Cerebellar nuclear complex (tissue), 1 donor: ENCODE data around the gene MEIS2.

ENCODE experiments used
- DNase-seq, 2 experiments: peaks; one replicate each; lab custom pipeline; 2025; lab: John Stamatoyannopoulos, UW

The MEIS2 gene

GRCh38 chr15:37100109-37100965, at the start of gene MEIS2:
TSS of gene MEIS2 (minus strand) at chr15:37100549. CDS start at chr15:37099466, 1,083 bp downstream.
- peak in 1 of 2 experiments; percentile 76 for DNase-seq

- no peak for DNase-seq
These were observed 48.8 kb upstream of the MEIS2 start for GRCh38 chr15:37149146-37149545.

- no peak for DNase-seq
These were observed 48.4 kb upstream of the MEIS2 start for GRCh38 chr15:37148714-37149113.

GRCh38 chr15:37143351-37143750, 43.0 kb upstream of the MEIS2 start:
- DNase-seq: no peak

GRCh38 chr15:37142371-37142770, 42.0 kb upstream of the MEIS2 start:
- DNase-seq: no peak

- DNase-seq: no peak
These were observed 40.2 kb upstream of the MEIS2 start for GRCh38 chr15:37140531-37141058.

DNA sequence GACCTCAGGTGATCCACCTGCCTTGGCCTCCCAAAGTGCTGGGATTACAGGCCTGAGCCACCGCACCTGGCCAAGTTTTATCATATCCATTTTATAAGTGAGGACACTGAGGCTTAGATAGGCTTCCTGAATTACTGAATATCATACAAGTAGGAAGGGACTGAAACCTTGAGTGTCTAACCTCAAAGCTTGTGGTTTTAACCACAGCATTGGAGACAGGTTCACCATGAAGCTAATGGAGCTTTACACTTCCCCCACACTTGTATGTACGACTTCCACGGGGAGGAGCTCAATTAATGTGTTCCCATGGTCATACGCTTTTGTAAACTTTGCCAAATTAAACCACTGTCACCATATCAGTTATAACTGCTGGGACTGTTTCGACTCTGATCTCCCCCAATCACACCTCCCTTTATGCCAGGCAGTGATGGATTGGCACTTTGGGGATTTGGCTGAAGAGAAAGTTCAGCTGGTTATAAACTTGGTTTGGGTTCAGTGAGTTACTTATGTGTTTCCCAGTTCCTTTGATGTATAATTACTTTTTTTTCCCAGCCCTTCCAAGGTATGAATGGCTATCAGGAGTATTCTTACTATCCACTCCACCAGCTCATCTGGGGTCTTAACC, 38.4 kb upstream of the MEIS2 start:
- no peak for DNase-seq

GRCh38 chr15:37137221-37137620, 36.9 kb upstream of the MEIS2 start:
- DNase-seq: no peak

DNA sequence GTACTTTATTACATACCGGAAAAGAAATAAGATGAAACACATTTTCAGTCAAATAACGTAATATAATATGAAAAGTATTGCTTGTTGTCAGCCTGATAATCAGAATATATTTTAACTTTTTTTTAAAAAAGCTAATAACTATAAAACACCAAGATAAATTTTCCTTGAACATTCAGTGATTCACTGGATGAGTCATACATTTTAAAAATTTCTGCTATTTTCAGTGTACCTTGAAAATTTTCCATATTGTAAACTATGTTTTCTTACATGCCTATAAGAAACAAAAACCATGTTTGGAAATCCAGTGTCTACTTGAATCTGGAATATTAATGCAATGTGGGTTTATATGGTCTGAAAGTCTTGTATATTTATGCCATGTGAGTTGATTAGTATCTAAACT, 36.3 kb upstream of the MEIS2 start:
- no peak for DNase-seq

DNA sequence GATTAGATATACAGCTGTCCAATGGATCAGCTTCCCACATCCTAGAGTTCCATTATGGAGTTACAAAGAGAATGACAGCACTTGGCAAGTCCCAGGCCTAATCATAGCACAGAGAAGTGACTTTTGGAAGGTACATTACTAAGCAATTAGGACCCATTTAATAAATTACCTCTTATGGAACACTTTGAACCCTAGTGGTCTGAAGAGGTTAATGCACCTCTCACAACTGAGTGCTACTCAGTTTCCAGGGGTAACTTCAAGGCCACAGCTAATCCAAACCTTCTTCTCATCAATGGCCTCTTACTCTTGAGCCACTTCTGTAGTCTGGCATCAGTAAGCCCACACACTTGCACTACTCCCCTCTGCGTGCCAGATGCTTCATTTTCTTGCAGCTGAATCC, 34.9 kb upstream of the MEIS2 start:
- no peak for DNase-seq

DNA sequence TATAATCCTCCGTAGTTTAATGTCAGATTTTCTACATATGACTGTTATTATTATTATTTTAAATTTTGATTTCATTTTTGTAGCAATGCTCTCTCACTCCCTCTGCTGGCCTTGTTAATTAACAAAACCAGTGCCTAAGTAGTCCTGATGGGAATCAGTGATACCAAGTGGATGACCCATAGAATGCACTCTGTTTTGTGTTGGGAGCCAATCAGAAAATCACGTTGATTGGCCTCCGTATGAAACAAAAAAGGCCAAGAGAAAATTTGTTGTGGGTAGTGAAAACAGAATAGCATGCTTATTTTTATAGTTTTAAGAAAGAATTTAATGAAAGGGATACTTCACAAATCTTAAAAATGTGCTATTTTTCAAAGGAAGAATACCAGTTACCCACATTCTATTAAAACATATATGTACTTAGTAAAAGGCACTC, 34.4 kb upstream of the MEIS2 start:
- no peak for DNase-seq

GRCh38 chr15:37134244-37134643, 33.9 kb upstream of the MEIS2 start:
- DNase-seq: no peak

DNA sequence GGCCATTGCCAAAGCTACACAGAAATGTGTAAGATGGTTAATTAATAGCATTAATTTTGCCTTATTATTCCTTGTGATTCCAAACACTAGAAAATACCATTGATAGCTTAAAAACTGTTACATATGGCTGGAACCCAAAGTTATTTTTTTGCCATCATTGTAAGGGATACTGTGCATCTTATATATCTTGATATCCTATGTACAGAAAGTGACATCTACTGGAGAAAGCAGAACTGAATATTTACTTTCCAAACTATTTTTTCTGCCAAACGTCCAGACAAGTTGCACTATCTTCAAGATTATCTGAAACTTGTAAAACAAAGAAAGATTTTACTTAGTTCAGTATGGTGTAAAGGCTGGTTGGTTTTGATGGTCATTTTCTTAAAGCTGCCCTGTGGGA, 33.3 kb upstream of the MEIS2 start:
- no peak for DNase-seq

- no peak for DNase-seq
These were observed 32.6 kb upstream of the MEIS2 start for GRCh38 chr15:37132826-37133417.

- no peak for DNase-seq
These were observed 31.3 kb upstream of the MEIS2 start for GRCh38 chr15:37131621-37132020.

DNA sequence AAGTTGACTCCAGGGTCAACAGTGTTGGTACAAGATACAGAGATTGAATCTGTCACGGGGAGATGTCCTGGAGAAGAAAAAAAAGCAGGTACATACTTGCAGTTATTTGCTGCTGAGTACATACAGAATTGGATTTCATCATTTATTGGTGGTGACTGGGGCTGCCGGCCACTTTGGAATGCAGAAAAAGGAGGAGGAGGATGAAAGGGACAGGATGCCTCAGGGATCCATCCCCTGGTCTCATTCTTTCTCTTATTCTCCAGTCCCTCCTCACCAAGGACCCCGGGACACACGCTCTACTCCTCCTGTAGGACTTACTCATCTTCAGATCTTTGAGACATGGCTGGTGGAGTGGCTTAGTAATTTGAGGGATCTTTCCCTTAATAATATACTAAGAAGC, 30.0 kb upstream of the MEIS2 start:
- no peak for DNase-seq

- no peak for DNase-seq
These were observed 24.8 kb upstream of the MEIS2 start for GRCh38 chr15:37125143-37125542.

GRCh38 chr15:37124331-37124730, 24.0 kb upstream of the MEIS2 start:
- DNase-seq: no peak

DNA sequence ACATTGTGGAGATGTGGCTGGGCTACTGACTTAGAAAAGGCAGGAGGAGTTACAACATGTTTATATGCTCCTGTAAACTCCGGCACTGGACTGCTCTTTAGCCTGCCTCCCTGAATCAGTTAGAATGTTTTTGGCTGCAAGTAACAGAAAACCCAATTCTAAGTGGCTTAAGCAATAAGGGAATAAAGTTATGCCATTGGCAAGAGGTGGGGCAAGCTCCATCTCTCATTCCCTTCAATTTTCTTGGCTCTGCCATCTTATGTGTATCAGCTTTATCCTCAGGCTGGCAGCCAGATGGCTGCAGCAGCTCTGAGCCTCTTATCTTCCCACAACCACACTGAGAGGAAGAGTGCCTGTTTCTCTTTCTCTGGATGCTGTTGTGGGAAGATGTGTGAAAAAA, 22.4 kb upstream of the MEIS2 start:
- DNase-seq: no peak

DNA sequence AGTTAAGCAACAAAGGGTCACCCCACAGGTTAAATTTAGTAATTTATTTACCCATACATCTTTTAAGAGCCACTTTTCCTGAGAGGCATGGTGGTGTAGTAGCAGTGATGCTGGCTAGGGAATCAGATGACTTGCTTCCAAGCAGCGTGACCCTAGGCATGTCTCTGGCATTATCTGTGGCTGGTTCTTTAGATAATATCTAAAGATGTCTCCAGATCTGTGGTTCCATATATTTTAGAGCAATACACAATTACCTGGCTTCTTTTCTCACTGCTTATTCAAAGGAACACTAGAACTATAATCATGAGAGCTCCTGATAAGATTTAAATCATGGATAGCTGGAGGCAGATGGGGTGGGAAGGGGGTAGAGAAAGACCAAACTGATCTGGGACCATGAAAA, 21.1 kb upstream of the MEIS2 start:
- no peak for DNase-seq

DNA sequence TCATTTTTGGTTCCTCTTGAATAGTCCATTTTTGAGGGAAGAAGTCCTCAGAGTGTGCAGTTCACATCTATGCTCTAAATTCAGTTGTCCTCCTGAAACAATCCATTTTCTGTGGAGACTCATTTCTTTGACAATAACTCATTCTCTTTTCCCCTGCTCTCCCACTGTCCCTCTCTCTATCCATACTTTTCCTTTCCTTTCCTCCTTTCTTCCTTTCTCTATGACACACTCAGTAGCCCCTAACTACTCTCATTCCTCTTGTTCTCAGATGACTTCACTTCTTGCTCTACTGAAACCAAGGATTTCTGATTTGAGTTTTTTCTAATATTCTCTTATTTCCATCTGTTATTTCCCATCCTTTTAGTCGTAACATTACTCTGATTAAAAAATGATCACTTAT, 16.7 kb upstream of the MEIS2 start:
- DNase-seq: no peak

- DNase-seq: no peak
These were observed 15.2 kb upstream of the MEIS2 start for GRCh38 chr15:37115538-37115937.
